GM04503 (cell line): Measurements from ENCODE around the gene NR2F1-AS1.
A peak's percentile ranks its signal among the peaks of the same experiment; 100 is the strongest.

ENCODE experiments used
- DNase-seq: peaks from one replicate; pipeline ENCODE4 v3.0.0-alpha.2; 2012; ENCODE audit warnings: low read depth

NR2F1-AS1 gene

DNA sequence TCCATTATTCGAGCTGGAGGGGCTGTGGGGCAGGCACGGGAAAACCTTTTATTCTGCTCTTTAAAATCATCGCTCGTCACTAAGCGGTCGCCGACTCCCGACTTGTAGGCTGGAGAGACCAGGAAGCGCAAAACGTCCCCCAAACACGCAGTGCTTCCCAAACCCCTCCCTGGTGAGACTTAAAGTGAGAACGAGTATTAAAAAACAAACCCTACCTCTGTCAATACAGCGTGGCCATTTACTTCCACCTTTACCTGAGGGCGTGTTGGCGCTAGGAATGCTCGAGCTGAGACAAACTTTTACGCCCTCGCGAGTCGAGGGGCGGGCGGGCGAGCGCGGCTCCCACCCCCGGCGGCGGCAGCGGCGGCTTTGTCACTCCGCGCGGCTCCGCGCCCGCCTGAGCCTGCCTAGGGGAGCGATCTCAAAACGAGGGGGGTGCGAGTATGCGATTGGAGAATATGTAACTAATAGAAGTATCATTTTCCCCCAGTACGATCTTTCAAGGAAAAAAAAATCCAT, at the start of gene NR2F1-AS1:
NR2F1-AS1 (minus strand) TSS at position 293 of the 519 bp plus-strand sequence.
- no peak for DNase-seq

DNA sequence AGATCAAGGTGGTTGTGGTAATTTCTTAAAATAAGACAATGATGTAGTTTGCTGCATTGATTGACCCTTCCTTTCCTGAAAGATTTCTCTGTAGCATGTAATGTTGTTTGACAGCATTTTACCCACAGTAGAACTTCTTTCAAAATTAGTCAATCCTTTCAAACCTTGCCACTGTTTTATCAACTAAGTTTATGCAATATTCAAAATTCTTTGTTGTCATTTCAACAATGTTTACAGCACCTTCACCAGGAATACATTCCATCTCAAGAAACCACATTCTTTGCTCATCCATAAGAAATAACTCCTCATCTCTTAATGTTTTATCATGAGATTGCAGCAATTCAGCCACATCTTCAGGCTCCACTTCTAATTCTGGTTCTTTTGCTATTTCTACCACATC, 45.8 kb upstream of the NR2F1-AS1 start:
- no peak for DNase-seq

DNA sequence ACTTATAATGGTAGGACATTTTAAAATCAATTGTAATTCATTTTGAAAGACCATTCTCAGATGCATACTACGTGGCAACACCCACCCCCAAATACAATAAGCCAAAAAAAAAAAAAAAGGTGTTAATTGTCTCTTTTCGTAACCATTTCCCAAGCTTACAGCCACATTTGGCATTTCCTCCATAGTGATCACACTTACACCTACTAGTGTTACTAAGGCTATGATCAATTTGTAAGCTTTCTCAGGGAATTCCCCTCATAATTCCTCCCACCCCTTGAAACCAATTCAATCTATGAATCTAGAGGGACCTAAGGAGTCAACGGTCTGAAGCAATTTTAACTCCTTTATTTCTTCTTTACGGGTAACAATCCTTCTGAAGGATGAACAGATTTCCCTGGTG, 42.1 kb upstream of the NR2F1-AS1 start:
- no peak for DNase-seq

DNA sequence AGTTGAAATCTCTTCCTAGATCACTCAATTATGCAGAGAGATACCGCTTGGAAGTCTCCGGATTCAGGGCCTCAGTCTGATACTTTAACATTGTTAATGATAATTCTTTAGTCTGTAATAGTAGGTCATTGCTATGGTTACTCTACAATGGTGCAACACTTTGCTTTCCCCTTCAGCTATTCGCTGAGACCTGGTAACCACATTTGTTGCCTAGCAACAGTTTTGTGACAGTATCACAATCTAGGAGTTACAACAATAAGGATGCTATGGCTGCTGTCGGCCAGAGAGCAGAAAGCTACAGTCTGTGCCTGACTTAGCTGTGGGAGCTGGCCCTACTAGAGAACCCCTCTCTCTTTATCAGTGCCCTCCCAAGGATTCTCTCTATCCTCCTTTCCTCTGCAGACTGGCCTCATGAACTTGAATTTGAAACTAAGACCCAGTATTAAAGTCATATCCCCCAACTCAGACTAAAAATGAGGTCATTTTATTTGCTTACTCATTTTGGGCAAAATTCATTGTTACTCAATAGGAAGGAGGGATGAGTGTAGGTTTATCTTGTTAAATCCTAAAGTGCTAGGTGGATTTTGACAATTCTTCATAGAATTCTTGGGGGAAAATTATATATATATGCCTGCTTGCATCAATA, 41.3 kb upstream of the NR2F1-AS1 start:
- DNase-seq, result peak; percentile 35

DNA sequence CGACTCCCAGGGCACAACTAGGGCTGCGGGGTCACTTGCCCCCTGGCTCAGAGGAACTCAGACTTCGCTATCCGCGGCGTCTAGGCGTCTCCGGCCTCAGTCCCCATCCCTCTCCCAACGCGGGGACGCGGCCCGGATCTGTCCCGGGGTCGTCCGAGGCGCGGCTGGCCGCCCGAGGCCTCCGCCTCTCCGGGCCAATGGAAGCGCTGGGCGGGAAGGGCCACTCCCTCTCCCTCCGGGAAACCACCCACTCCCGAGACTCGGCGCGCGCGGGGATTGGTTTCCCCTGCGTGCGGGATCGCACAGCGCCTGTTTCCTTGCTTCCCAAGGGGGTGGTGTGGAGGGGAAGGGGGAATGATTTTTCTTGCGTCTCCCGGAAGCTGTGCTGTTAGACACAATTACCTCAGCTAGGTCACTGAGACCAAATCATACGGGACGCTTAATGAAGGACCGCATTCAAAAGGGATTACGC, 40.3 kb upstream of the NR2F1-AS1 start:
- no peak for DNase-seq

DNA sequence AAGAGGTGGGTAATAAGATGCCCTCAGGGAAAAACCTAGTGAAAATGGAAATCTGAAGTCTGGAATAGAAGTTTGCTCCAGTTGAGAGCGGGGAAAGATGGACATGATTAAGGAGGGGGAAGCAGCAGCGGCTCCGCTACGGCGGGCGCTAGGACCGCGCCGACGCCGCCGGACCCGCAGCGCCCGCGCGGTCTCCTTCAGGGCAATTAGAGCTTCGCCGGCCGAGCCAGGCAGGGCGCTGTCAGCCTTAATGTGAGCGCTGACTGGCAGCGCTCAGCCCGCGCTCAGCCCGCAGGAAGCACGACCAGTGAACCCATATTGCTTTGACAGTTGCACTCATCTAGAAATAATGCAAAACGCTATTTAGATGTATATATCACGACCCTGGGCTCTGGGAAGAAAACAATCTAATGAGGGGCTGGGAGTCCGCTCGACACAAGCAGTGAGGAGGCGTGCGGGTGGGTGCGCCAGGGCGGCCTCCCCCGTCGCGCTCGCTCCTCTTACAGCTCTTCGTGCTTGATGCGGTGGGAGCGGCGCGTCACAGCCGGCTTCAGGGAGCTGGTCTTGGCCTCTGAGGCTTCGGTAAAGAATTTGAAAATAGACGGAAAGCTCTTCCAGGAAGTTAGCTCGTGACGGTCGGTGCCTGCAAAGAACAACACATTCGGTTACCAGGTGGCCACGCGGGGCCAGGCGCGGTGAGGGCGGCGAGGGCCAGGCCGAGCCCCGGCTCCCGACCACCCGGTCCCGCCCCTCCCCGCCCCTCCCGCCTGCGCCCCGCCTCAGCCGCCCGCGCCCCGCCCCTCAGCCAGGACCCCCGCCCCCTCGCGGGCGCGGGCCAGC, 39.7 kb upstream of the NR2F1-AS1 start:
- DNase-seq, result no peak

DNA sequence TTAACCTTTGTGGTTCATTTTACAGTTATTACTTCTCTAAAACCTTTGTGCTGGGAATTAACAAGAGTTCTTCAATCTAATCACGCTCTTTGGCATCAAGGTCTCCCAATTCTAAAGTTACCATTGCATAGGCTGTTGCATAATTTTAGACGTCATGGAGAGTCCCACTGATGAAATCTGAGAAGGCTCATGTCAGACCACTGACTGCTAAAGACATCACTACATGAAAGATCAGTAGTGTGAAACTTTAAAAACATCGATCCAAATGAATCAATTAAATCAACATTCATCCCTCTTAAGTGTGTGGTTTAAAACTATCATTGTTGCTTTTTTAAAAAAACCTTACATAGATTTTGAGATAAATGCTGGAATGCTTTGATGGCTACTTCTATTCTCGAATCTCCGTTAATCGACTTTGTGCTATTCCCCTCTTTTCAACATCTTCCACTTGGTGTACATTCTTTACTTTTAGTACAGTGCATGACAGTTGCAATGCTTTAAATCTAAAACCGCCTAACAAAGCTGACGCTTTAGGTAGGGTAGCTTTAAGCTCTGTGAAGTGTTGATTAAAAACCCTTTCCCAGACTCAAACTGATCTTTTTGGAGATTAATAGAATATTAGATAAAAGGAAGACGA, 35.6 kb upstream of the NR2F1-AS1 start:
- no peak for DNase-seq

DNA sequence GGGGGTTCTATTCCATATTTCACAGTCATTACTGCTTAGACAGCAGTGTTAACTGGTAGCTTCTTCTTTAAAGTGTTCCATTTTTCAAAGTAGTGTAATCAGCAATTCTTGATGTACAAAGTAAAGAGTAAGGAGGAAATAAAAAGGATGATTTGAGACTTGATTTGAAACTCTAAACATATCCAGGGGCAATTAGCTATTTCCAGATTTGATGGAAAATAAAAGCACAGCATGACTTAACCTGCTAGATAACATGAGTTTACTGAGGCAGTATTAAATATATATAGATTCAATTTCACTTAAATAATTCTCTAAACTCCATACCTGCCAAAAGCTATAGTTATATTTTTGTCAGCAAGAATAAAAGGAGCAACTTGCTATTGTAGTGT, 31.8 kb upstream of the NR2F1-AS1 start:
- DNase-seq, result no peak

DNA sequence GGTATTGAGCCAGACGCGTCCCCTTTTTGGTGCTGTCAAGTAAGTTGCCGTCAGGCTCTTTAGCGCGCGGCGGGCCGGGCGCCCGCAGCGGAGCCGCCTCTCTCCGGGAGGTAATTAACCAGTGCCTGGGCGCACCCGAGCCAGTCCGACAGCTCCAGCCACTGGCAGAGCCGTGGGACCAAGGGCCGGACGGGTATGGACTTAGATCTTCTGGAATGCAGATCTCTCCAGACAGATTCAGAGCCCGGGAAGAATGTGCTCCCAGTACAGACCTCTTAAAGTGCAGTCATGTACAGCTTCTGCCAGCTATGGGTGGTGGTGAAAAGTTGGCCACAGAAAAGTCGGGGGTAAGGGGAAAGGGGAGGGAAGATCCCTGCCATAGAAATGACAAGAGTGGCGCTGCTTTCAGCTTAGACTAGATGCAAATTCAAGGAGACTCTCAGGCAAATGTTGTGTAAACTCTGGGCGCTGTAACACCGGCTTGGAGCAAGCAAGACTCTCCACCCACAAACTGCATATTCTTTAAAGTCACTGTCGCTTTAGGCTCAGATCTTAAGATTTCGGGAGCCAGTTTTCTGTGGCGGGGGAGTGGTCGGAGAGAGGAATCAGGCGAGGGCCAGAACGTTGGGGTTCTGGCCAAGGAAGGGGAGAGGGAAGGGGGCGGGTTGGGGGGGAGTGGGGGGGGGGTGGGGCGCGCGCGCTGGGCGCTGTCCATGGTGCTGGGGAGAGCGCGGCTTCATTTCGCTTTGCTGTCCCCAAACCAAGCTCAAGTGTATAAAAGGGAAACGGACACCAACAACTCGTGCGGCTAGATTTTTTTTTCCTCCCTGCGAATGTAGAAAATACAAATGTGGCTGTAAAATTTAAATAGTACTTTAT, 31.2 kb upstream of the NR2F1-AS1 start:
- DNase-seq, result no peak

DNA sequence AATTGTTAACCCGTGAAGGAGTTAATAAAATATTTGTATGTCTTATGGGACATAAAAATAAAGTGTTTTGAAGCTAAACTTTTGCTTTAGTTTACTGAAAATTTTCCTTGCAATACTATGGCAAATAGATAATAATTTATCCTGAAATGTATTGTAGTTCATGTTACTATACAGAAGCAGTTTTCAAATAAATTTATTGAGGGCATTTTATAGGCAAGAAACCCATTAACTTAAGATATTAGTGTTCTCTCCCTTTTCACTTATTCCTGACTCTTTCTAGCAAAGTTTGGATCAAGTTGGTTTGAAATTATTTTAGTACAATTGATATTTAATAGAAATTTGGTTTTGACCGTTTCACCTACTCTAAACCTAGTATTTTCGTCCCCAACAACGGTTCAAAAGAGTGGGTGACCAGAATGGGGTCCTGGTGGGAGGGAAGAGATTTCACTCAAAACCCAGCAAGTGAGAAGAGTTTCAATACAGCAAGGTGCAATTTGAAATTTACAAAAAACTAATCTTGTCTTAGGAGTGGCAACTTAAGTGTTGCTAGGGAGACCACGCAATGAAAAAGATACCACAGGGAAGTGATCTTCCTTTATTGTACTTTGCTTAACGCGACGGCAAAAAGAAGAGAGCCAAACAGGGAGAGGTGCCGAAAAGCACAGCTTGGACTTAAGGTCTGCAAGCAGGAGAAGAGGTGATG, 30.4 kb upstream of the NR2F1-AS1 start:
- DNase-seq, result no peak

DNA sequence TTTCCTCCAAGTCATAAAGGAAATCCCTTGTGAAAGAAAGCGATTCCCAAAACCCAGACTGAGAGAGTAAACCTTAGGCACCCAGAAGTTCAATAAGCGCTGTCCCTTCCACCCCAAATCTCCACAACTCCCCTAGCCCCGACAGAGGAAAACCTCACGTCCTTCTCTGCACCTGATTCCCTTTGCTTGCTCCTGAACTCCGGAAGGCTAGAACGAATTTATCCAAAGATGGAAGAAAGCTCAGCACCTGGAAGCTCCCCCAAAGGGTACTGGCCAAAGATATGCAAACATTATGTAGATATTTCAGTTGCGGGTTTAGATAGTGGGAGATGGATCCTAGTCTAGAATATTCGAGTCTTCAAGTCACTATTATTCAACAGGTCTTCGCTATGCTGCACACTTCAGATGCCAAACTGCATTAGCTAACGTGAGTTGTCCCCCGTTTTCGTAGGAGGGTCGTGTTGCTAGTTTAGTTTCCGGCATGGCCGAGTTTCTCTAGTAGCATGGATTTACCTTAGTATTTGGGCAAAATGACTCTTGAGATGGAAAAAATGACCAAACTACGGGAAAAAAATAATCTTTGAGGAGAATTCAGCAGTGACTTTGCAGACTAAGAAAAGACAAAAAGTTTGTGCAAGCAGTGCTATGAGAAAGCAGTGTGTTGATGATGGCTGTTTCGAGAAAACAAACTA, 29.7 kb upstream of the NR2F1-AS1 start:
- no peak for DNase-seq

DNA sequence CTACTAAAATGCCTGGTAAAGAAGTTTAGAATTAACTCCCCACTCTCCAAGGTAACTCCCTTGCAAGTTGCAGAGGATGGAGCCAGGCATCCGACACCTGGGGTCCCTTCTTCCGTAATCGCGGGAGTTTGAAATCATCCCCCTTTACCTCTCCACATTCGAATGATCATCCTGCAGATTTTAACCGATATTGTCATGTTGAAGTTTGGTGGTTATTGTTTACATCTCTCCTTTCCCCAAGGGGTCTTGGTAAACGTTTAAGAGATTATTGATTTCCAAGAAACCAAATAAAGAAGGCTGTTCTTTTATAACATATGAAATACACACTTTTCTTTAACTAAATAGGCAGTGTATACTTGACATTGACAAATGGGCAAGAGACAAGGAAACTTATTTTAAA, 28.7 kb upstream of the NR2F1-AS1 start:
- DNase-seq, result no peak

DNA sequence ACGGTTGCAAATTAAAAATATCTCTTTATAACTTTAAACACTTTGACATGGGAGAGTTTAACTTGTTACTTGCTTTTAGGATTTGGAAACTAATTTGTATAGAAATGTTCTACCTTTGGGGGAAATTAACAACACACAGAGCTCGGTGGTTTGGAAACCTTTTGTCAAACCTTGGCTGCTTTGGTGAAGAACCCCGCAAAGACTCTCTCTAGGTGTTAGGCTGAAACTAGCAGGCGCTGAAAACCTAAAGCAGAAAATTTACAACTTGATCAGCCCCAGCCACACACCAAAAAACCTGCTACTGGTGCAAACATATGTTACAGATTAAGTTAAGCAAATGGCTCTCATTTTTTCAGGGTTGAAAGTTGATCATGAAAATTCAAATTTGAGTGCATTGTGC, 27.8 kb upstream of the NR2F1-AS1 start:
- no peak for DNase-seq

DNA sequence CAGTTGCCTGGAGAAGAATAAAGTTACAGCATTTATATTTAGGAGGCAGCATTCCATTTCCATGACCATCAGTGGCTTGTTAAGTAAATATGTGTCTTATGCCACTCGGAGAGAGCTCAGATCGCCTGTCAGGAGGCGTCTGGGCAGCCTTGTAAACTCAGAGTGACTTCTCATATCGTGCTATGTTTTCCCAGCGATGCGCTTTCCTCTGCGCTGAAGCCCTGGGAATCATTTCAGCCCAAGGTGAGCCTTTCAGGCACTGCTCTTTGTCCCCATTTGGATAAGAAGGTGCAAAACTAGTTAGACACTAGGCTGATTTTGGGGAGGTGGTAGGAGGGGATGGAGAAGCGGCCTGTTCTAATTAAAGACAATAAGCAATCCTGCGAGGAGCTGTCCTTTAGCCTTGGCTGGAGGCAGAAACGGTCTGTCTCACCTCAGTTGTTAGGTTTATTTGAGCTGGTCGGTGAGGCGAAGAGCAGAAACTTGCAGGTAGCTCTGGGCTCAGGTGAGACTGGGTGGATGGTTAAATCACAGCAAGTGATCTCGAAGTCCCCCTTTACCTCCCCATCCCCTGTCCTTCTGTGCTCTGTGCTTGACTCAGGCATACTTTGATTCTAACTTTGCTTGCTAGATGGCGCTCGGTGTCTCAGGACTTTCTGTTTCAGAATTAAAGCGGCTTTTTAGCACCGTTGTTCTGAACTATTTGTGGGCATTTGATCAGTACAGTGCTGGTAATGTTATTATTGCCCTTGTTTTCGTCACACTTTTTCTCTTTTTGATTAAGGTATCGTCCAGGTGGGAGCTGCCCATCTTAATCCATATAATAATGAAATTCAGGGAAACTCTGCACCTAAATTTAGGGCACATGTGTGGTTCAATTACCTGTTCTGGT, 26.6 kb upstream of the NR2F1-AS1 start:
- DNase-seq, result no peak

DNA sequence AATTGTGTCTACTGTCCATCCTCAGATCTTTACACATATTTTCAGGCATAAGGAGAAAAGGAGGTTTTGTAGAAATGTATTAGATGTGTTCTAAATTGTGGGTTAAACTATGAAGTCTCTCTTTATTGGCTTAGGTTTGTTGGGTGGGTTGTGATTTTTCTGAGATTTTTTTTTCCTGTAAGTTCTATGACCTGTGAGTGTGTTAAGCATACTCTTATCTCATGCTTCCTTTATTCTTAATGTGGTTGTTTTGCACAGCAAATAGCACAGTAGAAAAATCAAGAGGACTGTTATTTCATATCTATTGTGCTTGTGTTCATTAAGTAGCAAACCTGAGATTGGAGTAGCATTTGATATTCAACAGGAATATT, 25.3 kb upstream of the NR2F1-AS1 start:
- DNase-seq, result no peak

DNA sequence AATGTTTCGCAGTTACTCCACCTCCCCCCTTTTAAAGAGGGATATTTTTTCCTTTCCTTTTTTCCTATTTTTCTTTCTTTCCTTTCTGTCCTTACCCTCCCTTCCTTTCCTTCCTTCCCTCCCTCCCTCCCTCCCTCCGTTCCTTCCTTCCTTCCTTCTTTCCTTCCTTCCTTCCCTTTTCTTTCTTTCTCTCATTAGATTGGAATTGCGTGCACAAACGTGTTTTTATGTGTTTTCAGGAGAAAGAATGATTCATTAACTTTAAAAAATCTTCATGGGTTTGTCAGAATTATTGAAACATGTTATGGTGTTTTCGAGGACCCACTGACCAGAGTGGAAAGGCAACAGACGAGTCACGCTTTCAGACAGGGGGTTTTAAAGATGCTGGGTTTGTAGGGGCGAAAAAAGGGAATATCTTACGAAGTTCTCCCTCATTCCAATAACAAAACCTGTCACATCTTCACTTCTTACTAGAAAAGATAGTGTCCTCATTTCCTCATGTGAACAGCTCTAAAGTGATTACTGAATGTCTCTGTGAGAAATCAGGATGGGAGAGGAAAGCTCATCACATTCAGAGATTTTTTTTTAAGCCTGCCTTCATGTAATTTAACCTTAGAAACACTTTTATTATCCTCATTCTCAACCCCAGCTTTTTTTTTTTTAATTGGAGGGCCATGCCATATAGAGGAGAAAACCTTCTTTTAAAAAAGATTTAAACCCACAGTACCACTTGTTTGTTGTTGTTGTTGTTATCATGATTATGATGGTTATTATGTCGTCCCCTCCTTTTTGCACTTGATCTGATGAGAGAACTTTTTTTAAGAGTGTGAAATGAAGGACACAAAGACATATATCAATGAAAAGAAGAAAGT, 23.9 kb upstream of the NR2F1-AS1 start:
- DNase-seq, result no peak

DNA sequence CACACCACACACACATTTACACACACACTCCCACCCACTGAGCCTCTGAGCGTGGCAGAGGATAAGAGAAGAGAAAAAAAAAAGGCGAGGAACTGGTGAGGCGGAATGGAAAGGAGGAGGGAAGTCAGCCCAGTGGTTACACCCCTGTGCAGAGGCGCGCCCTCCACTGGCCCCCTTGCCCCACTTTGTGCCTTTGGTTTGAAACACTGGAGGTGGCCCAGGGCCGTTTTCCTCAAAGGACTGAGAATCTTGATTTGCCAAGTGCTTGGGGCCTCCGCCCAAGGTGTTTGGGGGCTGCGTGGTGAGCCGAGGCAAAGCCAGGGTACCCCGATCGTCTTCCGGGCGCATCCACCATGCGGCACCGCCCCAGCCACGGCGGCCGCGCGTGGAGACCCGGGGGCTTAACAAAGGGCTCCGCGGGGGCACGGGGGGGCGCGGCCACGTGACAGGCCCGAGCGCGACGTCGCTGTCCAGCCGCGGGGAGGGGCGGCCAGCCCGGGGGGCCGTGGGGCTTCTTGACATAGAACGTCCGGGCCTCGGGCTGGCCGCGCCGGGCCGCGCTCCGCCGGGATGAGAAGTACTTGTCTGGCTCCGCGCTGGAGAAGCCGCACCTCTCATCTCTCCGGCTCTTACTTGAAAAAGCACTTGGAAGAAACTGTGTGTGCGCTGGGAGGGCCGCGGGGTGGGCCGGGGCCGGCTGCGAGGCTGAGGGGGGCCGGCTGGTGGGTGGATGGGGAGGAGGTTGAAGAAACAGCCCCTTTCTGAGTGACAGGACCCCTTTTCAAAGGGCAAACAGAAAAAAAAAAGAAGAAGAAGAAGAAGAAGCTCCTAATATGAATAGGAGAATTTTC, 23.0 kb upstream of the NR2F1-AS1 start:
- DNase-seq, result no peak
